Epithelial cell of esophagus (primary cell): ENCODE data around the gene LMOD1.

Experiments
- DNase-seq: peaks from one replicate; pipeline ENCODE4 v3.0.0; 2010; ENCODE audit warnings: low read depth
- H3K4me3 ChIP-seq: 2 replicates; pipeline ENCODE4 v1.5.1; 2011; ENCODE audit warnings: mild to moderate bottlenecking, low read length, control low read depth
- CTCF ChIP-seq: IDR thresholded peaks from 2 replicates; pipeline ENCODE4 v1.5.1; 2011; ENCODE audit warnings: low read depth, mild to moderate bottlenecking, low read length, control low read depth, inconsistent platforms; ENCODE audit not compliant: insufficient read depth; ENCODE audit errors: missing control alignments

LMOD1 gene

GRCh38 chr1:201888282-201889089 is 57.9 kb downstream of the LMOD1 start, which contains the start of gene SHISA4:
Gene SHISA4 (plus strand): TSS chr1:201888898. CDS start chr1:201888995, 97 bp downstream.
- TF ChIP-seq CTCF, result no peak
- H3K4me3 ChIP-seq, result peak within 1 kb of the TSS; percentile 52
- DNase-seq, result peak; percentile 41

GRCh38 chr1:201887116-201887866 is 59.1 kb downstream of the LMOD1 start:
- no peak for TF ChIP-seq CTCF
- no peak for DNase-seq
- H3K4me3 ChIP-seq, result no peak overlapping the region

GRCh38 chr1:201886103-201886885 is 60.1 kb downstream of the LMOD1 start:
- no peak overlapping the region for H3K4me3 ChIP-seq
- TF ChIP-seq CTCF, result no peak
- no peak for DNase-seq

GRCh38 chr1:201885531-201886075 is 60.7 kb downstream of the LMOD1 start:
- no peak for TF ChIP-seq CTCF
- peak; percentile 63 for DNase-seq
- H3K4me3 ChIP-seq, result no peak overlapping the region

GRCh38 chr1:201884425-201884824 is 61.9 kb downstream of the LMOD1 start:
- DNase-seq, result no peak
- TF ChIP-seq CTCF, result no peak
- H3K4me3 ChIP-seq, result no peak overlapping the region

- DNase-seq, result peak; percentile 75
- TF ChIP-seq CTCF, result no peak
- no peak overlapping the region for H3K4me3 ChIP-seq
These were observed 62.6 kb downstream of the LMOD1 start for GRCh38 chr1:201883786-201884185.
